ENCODE data around the gene DNMT3A.

GRCh38 chr2:25220313-25220712 lies 121.4 kb downstream of the DNMT3A start:
- TF ChIP-seq CTCF (IDR thresholded peaks at IDR 0.05) (no peak), EZH2 (IDR thresholded peaks at IDR 0.05; ENCODE audit: borderline replicate concordance, insufficient read depth, low read depth, low read length, poor library complexity, severe bottlenecking) (no peak)

All from B cell (primary cell).